ENCODE data around the gene APOA4.

APOA4 gene

DNA sequence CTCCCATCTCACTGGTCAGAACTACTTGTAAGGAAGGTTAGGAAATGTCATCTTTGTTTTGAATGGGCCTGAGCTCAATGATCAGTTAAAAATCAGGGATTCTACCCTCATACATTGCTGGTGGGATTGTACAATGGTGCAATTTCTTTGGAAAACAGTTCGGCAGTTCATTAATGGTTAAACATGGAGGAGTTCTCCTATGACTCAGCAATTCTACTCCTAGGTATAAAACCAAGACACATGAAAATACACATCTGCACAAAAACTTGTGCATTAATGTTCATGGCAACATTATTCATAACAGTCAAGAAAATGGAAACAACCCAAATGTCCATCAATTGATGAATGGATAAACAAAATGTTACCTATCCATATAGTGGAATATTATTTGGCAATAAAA, 26.6 kb downstream of the APOA4 start:
- FAIRE-seq: no peak

DNA sequence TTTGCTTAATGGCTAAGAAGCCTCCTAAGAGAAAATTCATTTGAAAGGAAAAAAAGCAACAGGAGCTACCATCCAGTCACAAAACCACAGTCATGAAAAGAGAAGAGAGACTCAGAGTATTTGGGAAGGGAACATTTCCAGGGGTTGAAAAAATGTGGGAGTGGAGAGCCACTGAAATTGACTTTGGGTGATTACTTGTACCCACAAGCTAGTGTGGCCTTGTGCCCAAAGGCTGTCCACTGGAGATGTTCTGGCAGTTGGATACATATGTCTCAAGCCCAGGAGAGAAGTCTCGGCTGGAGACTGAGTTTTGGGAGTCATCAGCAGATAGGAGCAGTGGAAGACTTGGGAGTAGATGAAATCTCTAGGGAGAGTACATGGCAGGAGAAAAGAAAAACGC, 28.3 kb downstream of the APOA4 start:
- no peak for FAIRE-seq

DNA sequence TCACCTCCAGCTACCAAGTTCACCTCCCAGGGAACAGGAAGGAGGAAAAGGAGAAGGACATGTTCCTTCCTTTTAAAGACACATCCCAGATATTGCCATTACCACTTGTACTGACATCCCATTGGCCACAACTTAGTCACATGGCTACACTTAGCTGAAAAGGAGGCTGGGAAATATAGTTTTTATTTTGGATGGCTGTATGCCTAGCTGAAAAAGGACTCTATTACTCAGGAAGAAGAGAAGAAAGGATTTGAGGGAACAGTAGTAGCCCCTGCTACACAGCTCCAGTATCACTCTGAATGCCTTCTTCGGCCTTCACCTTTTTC, 29.4 kb downstream of the APOA4 start:
- FAIRE-seq: no peak

DNA sequence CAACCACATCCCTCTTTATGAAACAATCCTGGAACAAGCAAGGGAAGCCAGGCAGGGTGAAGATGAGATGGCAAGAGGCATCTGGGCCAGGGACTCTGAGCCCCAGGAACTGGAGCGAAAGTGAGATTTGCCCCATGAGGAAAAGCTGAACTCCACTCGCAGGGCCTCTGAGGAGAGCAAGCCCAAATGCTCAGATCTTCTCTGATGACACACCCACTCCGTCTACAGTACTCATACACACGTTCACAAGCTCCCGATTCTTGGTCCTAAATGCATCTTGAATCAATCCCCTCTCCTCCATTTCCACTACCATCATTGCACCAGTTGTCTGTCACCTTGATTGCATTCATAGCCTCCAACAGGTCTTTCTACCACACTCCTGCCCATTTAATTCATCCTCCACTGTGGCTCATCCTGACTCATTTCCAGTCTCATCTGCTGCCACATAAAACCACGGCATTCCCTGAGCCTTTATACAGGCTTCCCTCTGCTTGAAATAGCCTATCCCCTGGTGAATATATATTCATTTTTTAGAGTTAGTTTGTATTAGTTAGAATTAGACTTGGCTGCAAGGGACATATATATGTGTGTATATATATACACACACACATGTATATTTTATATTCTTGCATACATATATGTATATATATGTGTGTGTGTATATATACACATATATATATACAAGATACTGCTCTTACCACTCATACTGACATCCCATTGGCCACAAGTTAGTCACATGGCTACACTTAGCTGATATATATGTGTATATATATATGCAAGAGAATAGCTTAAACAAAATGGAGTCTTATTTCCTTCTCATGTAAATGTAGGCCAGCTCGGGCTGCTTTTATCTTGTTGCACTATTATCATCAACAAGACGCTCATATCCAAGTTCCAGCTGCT, 30.0 kb downstream of the APOA4 start:
- no peak for FAIRE-seq

DNA sequence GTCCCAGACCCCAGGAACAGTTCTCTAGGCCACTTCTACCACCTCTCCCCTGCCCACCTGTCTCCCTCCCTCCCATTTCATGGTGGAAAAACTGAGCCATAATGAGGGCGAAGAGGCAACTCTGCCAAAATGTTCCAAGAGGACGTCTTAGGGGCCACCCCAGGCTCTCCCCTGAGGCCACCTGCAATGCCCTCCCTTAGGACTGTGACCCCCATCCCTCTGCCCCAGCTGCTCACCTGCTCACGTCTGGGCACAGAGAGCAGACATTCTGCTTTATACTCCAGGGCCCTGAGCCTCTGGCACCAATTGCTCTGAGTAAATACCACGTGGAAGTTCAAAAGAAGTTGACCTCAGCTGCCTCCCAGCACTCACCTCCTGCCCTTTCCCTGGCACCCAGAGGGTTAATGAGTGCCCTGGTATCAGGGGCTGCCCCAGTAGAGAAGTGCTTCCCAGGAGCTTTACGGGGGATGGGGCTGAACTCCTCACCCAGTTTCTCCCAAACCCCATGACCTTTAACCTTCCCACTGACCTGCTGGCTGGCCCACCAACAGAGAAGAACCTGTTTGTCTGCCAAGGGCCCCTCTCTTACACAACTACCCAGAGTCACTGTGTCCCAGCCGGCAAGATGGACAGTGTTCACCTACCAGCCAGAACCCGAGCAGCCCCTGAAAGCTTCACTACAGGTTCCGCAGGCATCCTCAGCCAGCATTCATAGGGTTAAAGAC, 30.8 kb downstream of the APOA4 start:
- no peak for FAIRE-seq

DNA sequence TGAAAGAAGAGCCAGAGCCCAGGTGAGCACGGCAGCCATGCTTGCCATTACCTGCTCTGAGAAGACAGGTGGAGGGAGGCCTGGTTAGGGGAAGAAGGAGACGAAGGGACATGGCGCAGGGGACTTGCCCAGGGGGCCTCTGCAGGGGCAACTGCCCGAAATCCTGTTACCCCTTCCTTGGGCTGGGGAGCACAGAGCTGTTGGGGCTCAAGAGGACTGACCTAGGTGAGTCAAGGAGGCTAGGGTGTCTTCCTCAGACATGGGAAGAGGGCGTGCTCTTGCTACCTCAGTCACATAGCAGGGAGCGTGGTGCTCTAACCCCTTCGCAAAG, 31.3 kb downstream of the APOA4 start, which contains the start of gene APOA5:
APOA5 (minus strand) TSS at position 67 of the 331 bp plus-strand sequence; CDS start at position 48, 19 bp downstream.
- FAIRE-seq: no peak

DNA sequence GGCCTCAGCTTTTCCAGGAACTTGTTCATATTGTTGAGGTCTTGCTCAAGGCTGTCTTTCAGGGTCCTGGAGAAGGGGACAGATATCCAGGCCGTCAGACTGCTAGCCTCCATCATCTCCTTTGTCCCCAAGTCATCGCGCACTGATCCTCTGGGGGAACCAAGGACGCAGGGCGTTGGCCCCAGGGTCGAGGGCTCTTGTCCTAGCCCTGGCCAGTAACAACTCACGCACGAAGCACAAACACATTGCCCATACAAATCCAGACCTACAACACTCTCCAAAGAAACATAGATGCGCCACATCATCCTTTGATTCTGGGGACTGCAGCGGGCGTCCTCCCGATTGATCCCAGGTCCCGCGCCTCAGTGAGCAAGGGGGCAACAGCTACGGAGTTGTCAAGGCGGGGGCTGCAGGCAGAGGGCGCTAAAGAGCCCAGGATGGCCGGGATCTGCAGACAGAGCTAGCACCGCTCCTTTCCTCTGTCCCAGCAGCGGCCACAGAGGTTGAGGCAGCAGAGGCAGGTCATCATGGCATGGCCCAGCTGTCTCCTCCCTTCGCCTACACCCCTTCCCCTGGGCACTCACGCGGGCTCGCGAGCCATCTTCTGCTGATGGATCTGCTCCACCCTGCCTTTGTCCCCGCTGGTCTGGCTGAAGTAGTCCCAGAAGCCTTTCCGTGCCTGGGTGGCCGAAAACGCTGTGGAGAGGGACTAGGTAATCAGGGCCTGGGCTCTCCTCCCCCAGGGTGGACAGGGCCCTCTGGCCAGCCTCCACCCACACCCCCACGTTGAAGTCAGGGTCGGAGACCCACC, 31.9 kb downstream of the APOA4 start:
- no peak for FAIRE-seq

DNA sequence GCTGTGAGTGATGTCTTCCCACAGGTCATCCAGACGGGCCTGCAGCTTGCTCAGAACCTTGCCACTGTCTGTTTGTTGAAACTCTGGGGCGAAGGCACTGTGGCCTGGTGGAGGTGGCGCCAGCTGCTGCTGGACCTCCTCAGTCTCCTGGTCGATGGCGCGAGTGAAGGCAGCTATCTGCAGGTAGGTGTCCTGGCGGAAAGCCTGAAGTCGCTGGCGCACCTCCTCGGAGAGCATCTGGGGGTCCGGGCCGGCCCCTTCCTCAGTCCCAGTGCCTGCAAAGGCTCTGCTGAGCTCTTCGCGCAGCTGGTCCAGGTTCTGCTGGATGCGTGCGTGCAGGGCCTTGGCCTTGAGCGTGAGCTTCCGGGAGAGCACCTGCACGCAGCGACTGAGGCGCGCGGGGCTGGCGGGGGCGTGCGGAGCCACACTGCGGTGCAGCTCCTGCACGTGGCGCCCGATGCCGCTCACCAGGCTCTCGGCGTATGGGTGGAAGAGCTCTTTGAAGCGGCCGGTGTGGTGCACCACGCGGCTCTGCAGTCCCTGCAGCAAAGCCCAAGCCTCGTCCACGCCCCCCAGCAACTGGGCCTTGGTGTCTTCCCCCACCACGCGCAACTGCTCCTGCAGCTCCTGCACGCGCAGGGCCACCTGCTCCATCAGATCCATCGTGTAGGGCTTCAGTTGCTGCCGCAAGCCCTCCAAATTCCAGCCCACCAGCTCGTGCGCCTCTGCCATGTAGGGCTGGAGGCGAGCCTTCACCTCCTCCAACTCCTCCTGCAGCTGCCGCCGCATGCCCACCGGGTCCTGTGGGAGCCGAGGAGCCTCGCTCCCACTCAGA, 32.7 kb downstream of the APOA4 start:
- no peak for FAIRE-seq

DNA sequence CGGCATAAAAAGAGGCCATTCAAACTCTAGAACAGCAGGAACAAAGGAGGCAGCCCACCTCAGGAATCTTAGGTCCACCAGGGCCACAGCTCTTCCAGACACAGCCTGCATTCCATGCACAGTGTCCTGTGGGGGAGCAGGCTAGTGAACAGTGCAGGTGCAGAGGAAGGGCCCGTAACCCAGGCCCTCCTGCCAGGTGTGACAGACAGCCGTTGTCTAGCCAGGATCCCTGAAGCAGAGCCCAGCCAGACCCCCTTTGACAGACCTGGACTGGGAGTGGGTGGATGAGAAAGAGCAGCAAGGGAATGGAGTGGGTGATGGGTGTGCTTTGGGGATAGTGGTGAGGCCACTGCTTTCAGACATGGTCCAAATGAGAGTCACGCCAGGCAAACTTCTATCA, 34.1 kb downstream of the APOA4 start:
- no peak for FAIRE-seq

DNA sequence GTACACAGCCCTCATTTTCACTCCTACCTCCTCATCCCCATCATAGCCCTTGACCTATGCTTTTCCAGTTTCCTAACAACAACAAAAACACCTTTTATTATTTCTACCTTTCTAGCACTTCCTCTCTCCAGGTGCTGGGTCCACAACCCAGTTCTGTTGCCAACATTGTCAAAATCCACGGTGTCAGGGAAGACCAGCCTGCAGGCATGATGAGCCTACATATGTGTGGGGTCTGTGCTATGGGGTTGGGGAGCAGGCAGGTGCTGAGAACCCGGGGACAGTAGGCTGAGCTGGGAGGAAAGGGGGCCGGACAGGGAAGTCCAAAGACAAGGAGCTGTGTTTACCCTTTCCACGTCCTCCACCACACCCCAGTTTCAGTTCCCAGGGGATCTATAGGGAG, 34.6 kb downstream of the APOA4 start:
- no peak for FAIRE-seq

DNA sequence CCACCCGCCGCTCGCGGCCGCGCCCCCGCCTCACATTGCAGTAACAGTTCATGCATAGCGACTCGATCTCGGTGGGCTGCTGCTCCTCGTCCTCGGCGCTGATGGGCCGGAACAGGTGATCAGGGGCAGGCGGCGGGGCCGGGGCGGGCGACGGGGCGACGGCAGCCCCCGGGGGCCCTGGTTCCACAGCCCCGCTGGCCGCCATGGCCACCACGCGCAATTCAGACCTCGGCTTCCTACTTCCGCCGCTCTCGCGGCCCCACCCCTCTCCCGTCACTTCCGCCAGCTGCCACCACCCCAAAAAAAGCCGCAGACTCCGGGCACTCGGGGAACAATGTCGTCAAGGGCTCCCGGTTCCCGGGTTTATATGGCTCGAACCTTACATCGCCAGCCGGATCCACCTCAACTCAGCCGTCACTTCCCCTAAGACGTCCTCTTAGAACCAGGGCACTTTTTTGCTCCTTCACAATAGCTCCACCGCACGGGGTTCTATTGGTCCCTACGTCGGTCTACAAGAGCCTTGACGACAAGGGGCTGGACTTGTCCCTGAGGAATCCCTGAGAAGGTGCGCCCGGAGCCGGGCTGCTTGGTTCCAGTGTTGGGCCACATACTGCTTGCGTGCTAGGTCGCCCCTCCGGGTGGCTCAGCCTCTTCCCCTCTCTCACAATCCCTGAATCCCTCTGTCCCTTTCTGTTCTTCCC, 35.2 kb downstream of the APOA4 start, which contains the start of gene ZPR1:
ZPR1 (minus strand) TSS at position 238 of the 701 bp plus-strand sequence; CDS start at position 205, 33 bp downstream.
- no peak for FAIRE-seq

DNA sequence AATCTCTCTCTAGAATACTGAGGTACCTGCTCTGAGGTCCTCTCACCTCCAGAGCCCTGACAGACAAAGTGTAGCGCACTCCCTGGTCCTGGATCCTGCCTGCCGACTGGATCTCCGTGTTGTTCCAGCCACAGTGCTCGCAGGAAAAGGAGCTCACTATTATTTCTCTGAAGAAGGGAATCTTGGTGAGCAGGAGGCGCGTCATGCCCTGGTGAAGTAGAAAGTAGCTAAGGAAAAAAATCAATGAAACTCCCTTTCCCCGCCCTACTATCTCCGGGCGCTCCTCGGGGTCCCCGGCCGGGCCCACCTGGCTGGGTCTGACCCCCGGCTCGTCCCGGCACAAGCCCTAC, 35.7 kb downstream of the APOA4 start:
- FAIRE-seq: no peak

DNA sequence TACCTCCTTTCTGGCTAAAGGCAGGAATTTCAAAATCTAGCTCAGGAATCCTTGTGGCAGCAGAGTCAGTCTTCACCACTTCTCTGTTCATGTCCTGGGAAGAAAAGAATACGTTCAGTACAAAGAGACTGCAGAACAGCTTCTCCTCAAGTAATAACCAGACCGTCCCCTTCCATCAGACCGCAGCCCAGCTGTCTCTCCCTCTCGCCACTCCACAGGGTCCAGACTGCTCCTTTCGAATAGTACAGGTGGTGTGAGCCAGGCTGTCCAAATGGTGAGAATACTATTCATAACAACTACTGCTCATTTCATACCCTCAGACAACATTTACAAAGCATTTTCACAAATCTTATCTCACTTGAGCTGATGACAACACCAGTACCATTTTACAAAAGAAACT, 36.1 kb downstream of the APOA4 start:
- FAIRE-seq: no peak

DNA sequence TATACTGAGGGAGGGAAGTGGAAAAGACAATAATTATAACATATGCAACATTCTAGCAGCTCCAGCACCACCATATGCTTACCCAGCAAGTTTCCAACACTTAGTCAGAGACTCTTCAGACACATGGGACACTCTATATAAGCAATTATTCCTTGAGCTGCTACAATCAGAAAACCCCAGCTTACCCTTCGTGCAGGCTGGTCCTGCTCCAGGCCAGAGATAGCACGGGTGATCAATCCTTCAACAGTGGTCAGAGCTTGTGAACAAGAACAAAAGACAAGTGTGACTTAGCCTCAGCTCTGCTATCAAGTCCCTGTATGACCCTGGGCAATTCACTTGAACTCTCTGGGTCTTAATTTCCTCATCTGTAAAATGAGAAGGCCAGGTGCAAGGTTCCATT, 36.8 kb downstream of the APOA4 start:
- no peak for FAIRE-seq

DNA sequence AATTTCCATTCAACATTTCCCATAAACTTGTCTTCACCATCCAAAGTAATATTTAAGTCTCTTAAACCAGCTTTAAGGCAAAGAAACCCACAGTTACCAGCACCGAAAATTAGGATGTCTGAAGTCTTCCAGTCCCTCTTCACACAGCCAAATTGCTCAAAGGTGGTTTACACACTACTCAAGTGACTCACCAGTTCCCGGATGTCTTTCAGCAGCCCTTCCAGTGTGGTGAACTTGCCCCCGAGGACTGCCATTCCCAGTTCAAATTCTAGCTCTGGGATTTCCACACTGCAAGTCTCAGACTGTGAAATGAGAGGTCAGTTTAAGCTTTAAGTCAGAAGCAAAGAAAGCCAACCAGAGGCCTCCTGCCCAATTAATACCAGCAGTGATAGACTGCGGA, 40.4 kb downstream of the APOA4 start:
- FAIRE-seq: no peak

DNA sequence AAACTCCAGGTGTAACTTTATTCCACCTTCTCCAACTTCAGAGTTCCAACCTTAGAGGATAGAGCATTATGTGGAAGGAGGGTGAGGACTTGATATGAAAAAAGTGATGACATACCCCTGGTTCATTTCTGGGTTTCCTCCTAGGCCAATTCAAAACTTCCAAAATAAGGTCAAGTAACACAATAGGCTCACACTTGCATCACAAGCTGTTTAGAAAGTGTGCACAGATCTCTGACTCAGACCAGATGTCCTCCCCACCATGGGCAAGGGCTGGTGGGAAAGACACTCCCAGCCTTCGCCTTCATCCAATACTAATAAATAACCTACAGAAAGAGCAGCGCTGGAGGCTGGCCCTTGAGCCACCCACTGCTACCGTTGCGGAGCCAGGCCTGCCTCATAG, 44.5 kb downstream of the APOA4 start:
- no peak for FAIRE-seq

DNA sequence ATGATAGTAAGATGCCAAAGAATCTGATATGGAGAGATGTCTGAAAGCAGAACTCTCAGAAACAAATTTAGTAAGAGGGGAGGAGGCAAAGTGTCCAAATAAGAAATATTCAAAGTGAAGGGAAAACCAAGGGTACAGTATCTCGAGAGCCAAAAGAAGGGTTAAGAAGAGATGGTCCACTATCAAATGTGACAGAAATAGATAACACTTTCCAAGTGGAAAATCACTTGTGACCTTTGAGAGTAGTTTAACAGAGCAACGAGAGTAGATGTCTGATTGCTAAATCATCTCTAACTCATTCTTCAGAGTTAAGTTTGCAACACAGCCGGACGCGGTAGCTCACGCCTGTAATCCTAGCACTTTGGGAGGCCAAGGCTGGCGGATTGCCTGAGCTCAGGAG, 46.0 kb downstream of the APOA4 start:
- FAIRE-seq: no peak

DNA sequence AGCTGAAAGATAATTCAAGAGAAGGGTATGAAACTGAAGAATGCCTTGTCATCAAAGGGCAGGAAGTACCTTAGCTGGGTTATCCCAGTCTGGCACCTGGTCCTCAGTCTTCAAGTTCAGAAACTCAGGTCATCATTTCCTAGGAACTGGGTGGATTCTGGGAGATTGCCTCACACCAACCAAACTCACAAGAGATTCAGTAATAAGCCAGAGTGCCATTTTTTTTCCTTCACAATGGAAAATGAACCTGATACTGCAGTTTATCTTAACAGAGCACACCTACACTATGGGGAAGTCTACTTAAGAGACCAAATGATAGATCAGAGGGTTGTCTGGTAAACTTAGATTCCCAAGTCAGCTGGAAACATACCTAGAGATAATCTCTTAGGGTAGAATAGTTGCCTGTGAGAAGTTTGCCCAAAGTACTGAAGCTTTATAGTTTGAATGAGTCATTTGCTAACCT, 46.6 kb downstream of the APOA4 start:
- no peak for FAIRE-seq

DNA sequence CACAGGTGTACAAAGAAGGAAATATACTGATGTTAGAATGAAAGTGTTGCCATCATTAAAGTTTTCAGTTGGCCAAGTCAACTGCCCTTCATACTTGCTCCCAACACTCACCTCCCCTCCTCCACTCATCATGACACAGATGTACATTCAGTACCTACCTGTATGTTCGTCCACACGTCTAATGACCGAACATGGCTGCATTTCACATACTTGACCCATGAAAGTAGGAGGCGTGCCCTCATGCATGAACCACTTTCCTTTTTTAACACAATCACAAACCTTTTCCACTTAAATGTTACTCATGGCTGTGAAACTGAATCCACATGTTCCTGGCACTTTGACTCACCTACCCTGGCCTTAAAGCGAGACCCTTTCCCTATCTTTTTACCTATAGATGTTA, 47.1 kb downstream of the APOA4 start:
- FAIRE-seq: no peak

DNA sequence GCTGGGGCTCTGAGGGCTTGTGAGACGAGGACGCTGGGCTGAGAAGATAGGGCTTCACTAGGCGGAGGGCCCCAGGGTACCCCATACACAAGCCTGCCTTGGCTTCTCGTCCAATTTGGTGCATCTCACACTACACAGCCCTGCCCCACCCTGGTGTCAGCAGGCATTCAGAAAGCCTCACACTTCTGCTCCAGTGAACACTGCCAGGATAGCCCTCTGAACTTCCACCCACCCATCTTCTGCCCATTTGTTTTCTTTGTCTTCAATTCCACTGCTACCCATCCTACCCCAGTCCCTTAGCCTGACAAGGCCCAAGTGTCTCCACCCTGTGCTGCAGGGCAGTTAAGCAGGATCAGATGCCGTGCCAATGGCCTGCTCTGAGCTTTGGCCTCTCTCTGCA, 48.4 kb downstream of the APOA4 start:
- FAIRE-seq: no peak

DNA sequence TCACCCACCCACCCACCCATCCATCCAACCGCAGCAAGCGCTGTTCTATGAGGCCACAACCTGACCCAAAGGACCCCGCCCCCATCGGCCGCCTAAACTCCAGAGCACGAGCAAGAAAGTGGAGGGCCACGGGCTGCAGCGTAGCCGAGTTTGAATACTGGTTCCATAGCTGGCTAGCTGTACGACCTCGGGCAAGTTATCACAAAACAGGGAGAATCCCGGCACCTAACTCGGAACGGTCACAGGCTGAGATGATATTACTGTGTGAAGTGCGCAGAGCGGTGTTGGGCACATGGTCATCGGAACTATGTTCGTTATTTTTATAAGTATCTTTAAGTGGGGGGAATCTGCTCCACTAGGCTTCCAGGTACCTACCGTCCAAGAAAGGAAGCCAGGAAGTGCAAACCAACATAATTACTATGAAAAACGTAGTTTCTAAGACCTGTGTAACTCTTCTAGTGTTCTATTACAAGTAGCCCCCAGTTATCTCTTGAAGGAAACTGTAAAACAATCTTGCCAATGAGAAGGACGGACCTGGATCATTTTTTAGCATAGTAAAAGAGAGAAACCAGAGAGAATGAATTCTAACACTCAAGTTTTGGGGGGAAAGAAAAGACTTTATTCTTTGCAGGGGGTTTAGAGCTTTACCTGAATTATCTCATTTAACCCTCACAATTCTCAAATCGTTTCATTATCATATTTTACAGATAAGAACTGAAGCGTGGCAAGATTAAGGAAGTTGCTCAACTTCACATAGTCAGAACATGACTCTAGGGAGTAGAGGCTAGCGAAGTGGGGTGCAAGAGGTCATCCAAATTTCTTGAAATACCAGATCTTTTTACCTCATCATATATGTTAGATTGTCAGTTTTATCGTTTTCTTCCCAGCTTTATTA, 49.7 kb downstream of the APOA4 start:
- FAIRE-seq: no peak

All from G401.6 (cell line).